SU-DHL-6 (cell line): Measurements from ENCODE around the gene CDH16.

ENCODE experiments used
- H2AFZ ChIP-seq: fragments of 200-600 bp; sonication (generic); 2 replicates; pipeline ENCODE4 v1.6.1; 2014; ENCODE audit warnings: low read depth, mild to moderate bottlenecking, moderate library complexity, mixed read lengths, antibody characterized with exemption, low read length; ENCODE audit not compliant: severe bottlenecking
- H3F3A ChIP-seq: fragments of 200-600 bp; shearing (Covaris generic); 2 replicates; pipeline ENCODE4 v1.6.0; 2016; ENCODE audit warnings: antibody characterized with exemption, mild to moderate bottlenecking; ENCODE audit not compliant: insufficient read depth
- H3K27ac ChIP-seq: fragments of 200-600 bp; sonication (generic); 2 replicates; pipeline ENCODE4 v1.5.1; 2016; ENCODE audit warnings: low read depth, mild to moderate bottlenecking, low read length, moderate library complexity, mixed read lengths
- H3K27me3 ChIP-seq: fragments of 200-600 bp; sonication (generic), shearing (Covaris generic); 2 replicates; pipeline ENCODE4 v1.6.0; 2014; ENCODE audit warnings: mild to moderate bottlenecking, low read length
- H3K36me3 ChIP-seq: fragments of 200-600 bp; sonication (generic); 2 replicates; pipeline ENCODE4 v1.6.1; 2014; ENCODE audit warnings: mild to moderate bottlenecking, low read length, mixed read lengths
- H3K4me2 ChIP-seq: fragments of 300-600, 200-600 bp; shearing (Covaris generic), sonication (generic); 2 replicates; pipeline ENCODE4 v1.6.0; 2014; ENCODE audit warnings: low read length, low read depth, mild to moderate bottlenecking; ENCODE audit not compliant: poor library complexity, severe bottlenecking
- H3K4me3 ChIP-seq: fragments of 200-600 bp; sonication (generic); 2 replicates; pipeline ENCODE4 v1.5.1; 2014; ENCODE audit warnings: antibody characterized with exemption, low read length, mild to moderate bottlenecking, mixed read lengths; ENCODE audit not compliant: insufficient read depth, poor library complexity, severe bottlenecking
- H3K79me2 ChIP-seq: fragments of 200-600 bp; sonication (generic); 2 replicates; pipeline ENCODE4 v1.6.1; 2014; ENCODE audit warnings: mild to moderate bottlenecking, low read length, moderate library complexity; ENCODE audit not compliant: insufficient read depth
- H3K9ac ChIP-seq: fragments of 200-600 bp; sonication (generic); 2 replicates; pipeline ENCODE4 v1.7.0; 2014; ENCODE audit warnings: mild to moderate bottlenecking, low read length
- H3K9me2 ChIP-seq: fragments of 200-600 bp; sonication (generic); replicated peaks from 2 replicates; pipeline ENCODE4 v1.6.1; 2014; ENCODE audit warnings: low read length; ENCODE audit not compliant: insufficient read depth
- H3K9me3 ChIP-seq: fragments of 200-600 bp; sonication (generic); 2 replicates; pipeline ENCODE4 v1.6.1; 2014; ENCODE audit warnings: low read length, mixed read lengths; ENCODE audit not compliant: insufficient read depth
- H4K20me1 ChIP-seq: fragments of 200-600 bp; sonication (generic); 2 replicates; pipeline ENCODE4 v1.6.1; 2014; ENCODE audit warnings: low read depth, mild to moderate bottlenecking, antibody characterized with exemption, low read length, moderate library complexity, mixed read lengths
- EZH2phosphoT487 ChIP-seq: fragments of 200-600 bp; sonication (generic), shearing (Covaris generic); conservative IDR thresholded peaks from 2 replicates; pipeline ENCODE4 v1.6.1; 2018; ENCODE audit warnings: mild to moderate bottlenecking, antibody characterized with exemption, low read length, moderate library complexity, mixed read lengths
- TF ChIP-seq, protein P1 (sequence below): fragments of 200-600 bp; sonication (generic); IDR thresholded peaks from one replicate; pipeline ENCODE4 v1.5.1; 2017; ENCODE audit warnings: antibody characterized with exemption, mild to moderate bottlenecking, low read length, moderate library complexity; ENCODE audit not compliant: insufficient read depth, poor library complexity, severe bottlenecking

Gene CDH16

GRCh38 chr16:66943426-66944053, 24.9 kb upstream of the CDH16 start:
- H4K20me1 ChIP-seq: no peaks in the 10 kb centered on the region
- no peaks in the 10 kb centered on the region for H3F3A ChIP-seq
- no peak overlapping the region for H2AFZ ChIP-seq
- no peak overlapping the region for H3K4me3 ChIP-seq
- no peaks in the 10 kb centered on the region for H3K9me3 ChIP-seq
- H3K36me3 ChIP-seq: no peaks in the 10 kb centered on the region
- no peaks in the 10 kb centered on the region for H3K79me2 ChIP-seq
- TF ChIP-seq EZH2phosphoT487: no peak
- TF ChIP-seq, protein P1, sequence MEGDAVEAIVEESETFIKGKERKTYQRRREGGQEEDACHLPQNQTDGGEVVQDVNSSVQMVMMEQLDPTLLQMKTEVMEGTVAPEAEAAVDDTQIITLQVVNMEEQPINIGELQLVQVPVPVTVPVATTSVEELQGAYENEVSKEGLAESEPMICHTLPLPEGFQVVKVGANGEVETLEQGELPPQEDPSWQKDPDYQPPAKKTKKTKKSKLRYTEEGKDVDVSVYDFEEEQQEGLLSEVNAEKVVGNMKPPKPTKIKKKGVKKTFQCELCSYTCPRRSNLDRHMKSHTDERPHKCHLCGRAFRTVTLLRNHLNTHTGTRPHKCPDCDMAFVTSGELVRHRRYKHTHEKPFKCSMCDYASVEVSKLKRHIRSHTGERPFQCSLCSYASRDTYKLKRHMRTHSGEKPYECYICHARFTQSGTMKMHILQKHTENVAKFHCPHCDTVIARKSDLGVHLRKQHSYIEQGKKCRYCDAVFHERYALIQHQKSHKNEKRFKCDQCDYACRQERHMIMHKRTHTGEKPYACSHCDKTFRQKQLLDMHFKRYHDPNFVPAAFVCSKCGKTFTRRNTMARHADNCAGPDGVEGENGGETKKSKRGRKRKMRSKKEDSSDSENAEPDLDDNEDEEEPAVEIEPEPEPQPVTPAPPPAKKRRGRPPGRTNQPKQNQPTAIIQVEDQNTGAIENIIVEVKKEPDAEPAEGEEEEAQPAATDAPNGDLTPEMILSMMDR: no peak
- H3K9ac ChIP-seq: no peak overlapping the region
- no peak overlapping the region for H3K4me2 ChIP-seq
- no peak overlapping the region for H3K27ac ChIP-seq
- no peaks in the 10 kb centered on the region for H3K27me3 ChIP-seq
- H3K9me2 ChIP-seq: no peaks in the 10 kb centered on the region

GRCh38 chr16:66942981-66943380, 24.3 kb upstream of the CDH16 start:
- no peak overlapping the region for H3K9ac ChIP-seq
- H3K4me2 ChIP-seq: no peak overlapping the region
- H3K9me3 ChIP-seq: no peaks in the 10 kb centered on the region
- H2AFZ ChIP-seq: no peak overlapping the region
- H3F3A ChIP-seq: no peaks in the 10 kb centered on the region
- no peaks in the 10 kb centered on the region for H3K36me3 ChIP-seq
- TF ChIP-seq, protein P1: no peak
- no peak for TF ChIP-seq EZH2phosphoT487
- H3K79me2 ChIP-seq: no peaks in the 10 kb centered on the region
- no peaks in the 10 kb centered on the region for H4K20me1 ChIP-seq
- no peak overlapping the region for H3K4me3 ChIP-seq
- H3K27ac ChIP-seq: no peak overlapping the region
- H3K27me3 ChIP-seq: no peaks in the 10 kb centered on the region
- no peaks in the 10 kb centered on the region for H3K9me2 ChIP-seq

- H4K20me1 ChIP-seq: no peaks in the 10 kb centered on the region
Observed at GRCh38 chr16:66940236-66940635, 21.6 kb upstream of the CDH16 start.

More at GRCh38 chr16:66940236-66940635, 21.6 kb upstream of the CDH16 start:
- Histone ChIP-seq H3K4me2 (no peak overlapping the region), H2AFZ (no peak overlapping the region), H3K9me2 (no peaks in the 10 kb centered on the region), H3K79me2 (no peaks in the 10 kb centered on the region), H3F3A (no peaks in the 10 kb centered on the region), H3K27me3 (no peaks in the 10 kb centered on the region), H3K36me3 (no peaks in the 10 kb centered on the region), H3K27ac (no peak overlapping the region), H3K9ac (no peak overlapping the region), H3K9me3 (no peaks in the 10 kb centered on the region), H3K4me3 (no peak overlapping the region)
- TF ChIP-seq EZH2phosphoT487: no peak
- TF ChIP-seq, protein P1: no peak
